ENCODE data around the gene SLC13A2.
A peak's percentile ranks its signal among the peaks of the same experiment; 100 is the strongest.

SLC13A2 gene

DNA sequence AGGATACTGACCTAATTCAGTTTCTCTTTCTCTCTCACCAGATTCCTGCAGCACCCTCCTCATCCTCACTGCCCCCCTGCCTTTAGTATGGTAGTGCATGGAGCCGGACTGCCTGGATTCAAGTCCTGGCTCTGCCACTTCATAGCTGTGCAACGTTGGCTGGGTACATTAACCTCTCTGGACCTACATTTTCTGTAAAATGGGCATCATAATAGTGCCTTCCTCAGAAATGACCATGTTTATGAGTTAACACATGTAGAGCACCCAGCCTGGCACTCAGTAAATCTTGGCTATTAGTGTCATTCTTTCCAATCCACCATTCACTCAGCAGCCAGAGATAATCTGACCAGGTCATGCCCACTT lies 71.7 kb downstream of the SLC13A2 start:
- H3K27ac ChIP-seq (ENCODE audit: extremely low read depth, low read depth, low read length) = no peak overlapping the region
- ChIA-PET POLR2A (no interaction called here), CTCF (interaction anchor here (2.0 to 6.8 kb wide), 2 partner anchors 8 to 68 kb away, joined by 7 to 46 read pairs; partner anchors contain the start of gene RSKR)

DNA sequence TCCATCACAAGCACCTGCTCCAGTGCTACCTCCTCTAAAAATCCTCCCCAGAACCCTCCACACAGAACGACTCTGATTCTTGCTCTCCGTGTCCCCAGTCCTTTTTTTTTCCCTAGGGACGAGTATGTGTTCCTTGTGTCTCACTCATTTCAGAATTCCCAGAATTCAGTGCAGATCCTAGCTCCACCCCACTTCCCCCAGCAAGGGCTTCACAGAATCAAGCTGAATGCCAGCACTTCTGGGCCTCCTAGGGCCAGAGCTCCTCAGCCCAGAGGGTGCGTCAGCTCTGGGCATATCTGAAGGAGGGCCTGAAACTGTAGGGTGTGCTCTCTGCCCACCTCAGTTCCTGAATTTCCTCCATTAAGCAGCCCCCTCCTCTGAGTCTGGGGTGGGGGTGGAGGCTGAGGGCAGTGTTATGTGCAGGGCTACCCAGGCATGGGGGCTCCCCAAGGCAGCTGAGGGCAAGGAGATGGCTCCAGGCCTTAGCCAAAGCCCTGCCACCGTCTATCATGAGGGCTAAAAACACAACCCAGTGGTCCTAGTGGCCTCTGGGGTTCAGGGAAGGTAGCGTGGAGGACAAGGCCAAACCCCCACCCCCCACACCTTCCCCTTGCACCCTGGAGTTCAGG lies 72.5 kb downstream of the SLC13A2 start:
- H3K36me3 ChIP-seq (ENCODE audit: control insufficient read depth in 2 of 2, insufficient read depth in 1 of 2, low read length in 2 of 2) = peaks cover 5 to 23% of the 10 kb centered on the region in 2 experiments; a peak in 2 of 3 replicates
- CTCF ChIA-PET = interaction anchor here (0.6 to 6.8 kb wide), 7 partner anchors 8 to 1363 kb away, joined by 3 to 46 read pairs (median 3); partner anchors contain the start of gene RSKR
- no peaks in the 10 kb centered on the region for H3K9me3 ChIP-seq (ENCODE audit: control insufficient read depth, insufficient read depth, low read depth, low read length)
- peaks cover 5% of the 10 kb centered on the region for H3K4me1 ChIP-seq (ENCODE audit: control insufficient read depth, insufficient read depth, low read length)
- POLR2A ChIA-PET = no interaction called here
- no peak overlapping the region for H3K4me3 ChIP-seq (ENCODE audit: low read depth, low read length)
- no peak overlapping the region; the same call in 1 of the 2 replicates for H3K27ac ChIP-seq (ENCODE audit: extremely low read depth, low read depth, low read length)
- no peak for TF ChIP-seq SETDB1 (IDR thresholded peaks at IDR 0.05; ENCODE audit: insufficient read length, low read length)
- no peak for TF ChIP-seq ZBTB20 (tag by site-specific recombination; IDR thresholded peaks at IDR 0.05)
- TF ChIP-seq ZNF561 (tag by site-specific recombination; IDR thresholded peaks at IDR 0.05; ENCODE audit: borderline replicate concordance) = no peak
- TF ChIP-seq ZBTB17 (tag by site-specific recombination; IDR thresholded peaks at IDR 0.05) = no peak
- TF ChIP-seq, protein P1, sequence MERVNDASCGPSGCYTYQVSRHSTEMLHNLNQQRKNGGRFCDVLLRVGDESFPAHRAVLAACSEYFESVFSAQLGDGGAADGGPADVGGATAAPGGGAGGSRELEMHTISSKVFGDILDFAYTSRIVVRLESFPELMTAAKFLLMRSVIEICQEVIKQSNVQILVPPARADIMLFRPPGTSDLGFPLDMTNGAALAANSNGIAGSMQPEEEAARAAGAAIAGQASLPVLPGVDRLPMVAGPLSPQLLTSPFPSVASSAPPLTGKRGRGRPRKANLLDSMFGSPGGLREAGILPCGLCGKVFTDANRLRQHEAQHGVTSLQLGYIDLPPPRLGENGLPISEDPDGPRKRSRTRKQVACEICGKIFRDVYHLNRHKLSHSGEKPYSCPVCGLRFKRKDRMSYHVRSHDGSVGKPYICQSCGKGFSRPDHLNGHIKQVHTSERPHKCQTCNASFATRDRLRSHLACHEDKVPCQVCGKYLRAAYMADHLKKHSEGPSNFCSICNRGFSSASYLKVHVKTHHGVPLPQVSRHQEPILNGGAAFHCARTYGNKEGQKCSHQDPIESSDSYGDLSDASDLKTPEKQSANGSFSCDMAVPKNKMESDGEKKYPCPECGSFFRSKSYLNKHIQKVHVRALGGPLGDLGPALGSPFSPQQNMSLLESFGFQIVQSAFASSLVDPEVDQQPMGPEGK (tag by site-specific recombination; IDR thresholded peaks at IDR 0.05) = 0 out of 2 replicates have a peak, but pooled peaks have one; percentile 22
- TF ChIP-seq ZNF76 (tag by site-specific recombination; IDR thresholded peaks at IDR 0.05; ENCODE audit: borderline replicate concordance, low read depth) = 0 out of 2 replicates have a peak, but pooled peaks have one; percentile 46
- TF ChIP-seq KLF16 (tag by site-specific recombination; IDR thresholded peaks at IDR 0.05) = no peak
- no peak for TF ChIP-seq ZNF221 (tag by site-specific recombination; IDR thresholded peaks at IDR 0.05; ENCODE audit: borderline replicate concordance)

More for the DNA sequence above, 71.7 kb downstream of the SLC13A2 start:
- Histone ChIP-seq H3K4me3 (ENCODE audit: low read depth, low read length) (no peak overlapping the region), H3K36me3 (ENCODE audit: control insufficient read depth in 2 of 2, insufficient read depth in 1 of 2, low read length in 2 of 2) (peaks cover 5 to 23% of the 10 kb centered on the region in 2 experiments; a peak in 2 of 3 replicates), H3K9me3 (ENCODE audit: control insufficient read depth, insufficient read depth, low read depth, low read length) (no peaks in the 10 kb centered on the region), H3K4me1 (ENCODE audit: control insufficient read depth, insufficient read depth, low read length) (peaks cover 2% of the 10 kb centered on the region; the same call in 1 of the 2 replicates)
- TF ChIP-seq ZNF768 (tag by site-specific recombination; IDR thresholded peaks at IDR 0.05) (peak; percentile 96), ZNF48 (tag by site-specific recombination; IDR thresholded peaks at IDR 0.05) (no peak)

DNA sequence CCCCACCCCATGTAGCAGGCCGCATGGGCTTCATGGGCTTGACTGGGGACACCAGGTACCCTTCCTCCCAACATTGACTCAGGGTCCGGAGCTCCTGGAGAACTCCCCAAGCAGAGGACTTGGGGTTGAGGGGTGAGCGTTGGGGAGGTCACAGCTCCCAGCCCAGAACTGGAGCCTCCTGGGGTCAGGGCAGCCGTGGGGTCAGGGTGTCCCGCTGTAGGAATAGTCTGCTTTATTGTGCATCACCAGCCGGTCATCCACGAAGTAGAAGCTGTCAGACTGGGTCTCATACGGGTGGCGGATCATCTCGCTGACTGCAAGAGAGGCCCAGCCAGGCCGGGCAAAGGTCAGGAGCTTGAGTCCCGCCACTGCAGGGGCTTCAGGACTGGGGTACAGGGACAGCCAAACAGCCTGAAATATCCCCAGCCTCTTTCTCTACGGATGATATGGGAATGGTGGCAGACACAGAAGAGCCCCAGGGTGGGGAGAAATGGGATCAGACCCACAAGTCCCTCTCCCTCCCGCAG lies 73.7 kb downstream of the SLC13A2 start:
- H3K4me1 ChIP-seq (ENCODE audit: control insufficient read depth, insufficient read depth, low read length) = peaks cover 8% of the 10 kb centered on the region
- ChIA-PET CTCF (interaction anchor here (0.6 to 6.8 kb wide), 23 partner anchors 7 to 579 kb away, joined by 3 to 46 read pairs (median 3); partner anchors contain the start of genes PIGS and RSKR), POLR2A (interaction anchor here (0.5 to 8.9 kb wide), 3 partner anchors 24 to 689 kb away, joined by 3 to 68 read pairs (median 5); partner anchors contain the start of genes BLTP2 and PIGS)
- no peaks in the 10 kb centered on the region for H3K9me3 ChIP-seq (ENCODE audit: control insufficient read depth, insufficient read depth, low read depth, low read length)
- peaks cover 5 to 23% of the 10 kb centered on the region in 2 experiments; a peak in 2 of 3 replicates for H3K36me3 ChIP-seq (ENCODE audit: control insufficient read depth in 2 of 2, insufficient read depth in 1 of 2, low read length in 2 of 2)
- no peak for TF ChIP-seq MEIS1 (CRISPR knock-in tag; IDR thresholded peaks at IDR 0.05; ENCODE audit: borderline replicate concordance)
- no peak for TF ChIP-seq WT1 (tag by site-specific recombination; IDR thresholded peaks at IDR 0.05)
- TF ChIP-seq MZF1 (tag by site-specific recombination; IDR thresholded peaks at IDR 0.05; ENCODE audit: borderline replicate concordance) = no peak
- no peak for TF ChIP-seq ZBTB8A (tag by site-specific recombination; IDR thresholded peaks at IDR 0.05)
- H3K27ac ChIP-seq (ENCODE audit: extremely low read depth, low read depth, low read length) = no peak overlapping the region
- H3K4me3 ChIP-seq (ENCODE audit: low read depth, low read length) = no peak overlapping the region

Data from HEK293 (cell line).